CD14-positive monocyte (primary cell): Measurements from ENCODE around the gene WARS2. TPM values are rescaled to one million over a fixed set of nuclear protein-coding genes. Genes with fewer than 3 reads are reported as not detected.

Experiments used
- DNase-seq, 3 donors: peaks; one replicate each; pipeline ENCODE4 v3.0.0-alpha.2; 2011 to 2022
- H2AFZ ChIP-seq: 2 replicates; pipeline ENCODE4 v1.6.0; 2012; ENCODE audit warnings: mild to moderate bottlenecking, low read depth, low read length, inconsistent platforms; ENCODE audit not compliant: insufficient read depth, poor library complexity, severe bottlenecking
- H3K27ac ChIP-seq, 2 donors: 1 replicate in 1 of 2; 2 replicates in 1 of 2; pipeline ENCODE4 v1.5.1; 2012 to 2013; ENCODE audit warnings: low read length in 2 of 2, control low read depth in 1 of 2, inconsistent platforms in 1 of 2, low read depth in 1 of 2, mild to moderate bottlenecking in 1 of 2
- H3K27me3 ChIP-seq, 2 donors: one replicate each; pipeline versions ENCODE4 v1.6.0 to v1.6.1; 2011 to 2013; ENCODE audit warnings: low read length in 2 of 2; ENCODE audit not compliant: control insufficient read depth in 2 of 2, insufficient read depth in 2 of 2
- H3K36me3 ChIP-seq, 2 donors: replicated peaks in 1 of 2; 1 replicate in 1 of 2; 2 replicates in 1 of 2; pipeline versions ENCODE4 v1.5.1 to v1.6.1; 2012 to 2013; ENCODE audit warnings: low read length in 2 of 2, control low read depth in 1 of 2, inconsistent platforms in 1 of 2, mild to moderate bottlenecking in 1 of 2; ENCODE audit not compliant: insufficient read depth in 2 of 2, control insufficient read depth in 1 of 2
- H3K4me1 ChIP-seq, 2 donors: 1 replicate in 1 of 2; 2 replicates in 1 of 2; pipeline versions ENCODE4 v1.5.1 to v1.6.1; 2012 to 2013; ENCODE audit warnings: low read length in 2 of 2, control low read depth in 1 of 2, inconsistent platforms in 1 of 2, mild to moderate bottlenecking in 1 of 2, moderate library complexity in 1 of 2; ENCODE audit not compliant: insufficient read depth in 2 of 2, control insufficient read depth in 1 of 2
- H3K4me2 ChIP-seq: replicated peaks from 2 replicates; pipeline ENCODE3; 2012; ENCODE audit warnings: low read length, moderate library complexity, mild to moderate bottlenecking; ENCODE audit not compliant: poor library complexity, severe bottlenecking; ENCODE audit errors: extremely low read depth
- H3K4me3 ChIP-seq, 3 experiments: fragments of 200-600 bp in 1 of 3; sonication (generic) in 1 of 3; replicated peaks in 1 of 3; 1 replicate in 2 of 3; 2 replicates in 1 of 3; pipeline ENCODE4 v1.5.1; 2011 to 2013; ENCODE audit warnings: low read length in 3 of 3, mild to moderate bottlenecking in 3 of 3, control low read depth in 2 of 3, low read depth in 2 of 3, inconsistent platforms in 1 of 3, moderate library complexity in 1 of 3
- H3K79me2 ChIP-seq: 2 replicates; pipeline ENCODE4 v1.6.0; 2012; ENCODE audit warnings: mild to moderate bottlenecking, control low read depth, inconsistent platforms, low read length, moderate library complexity; ENCODE audit not compliant: insufficient read depth
- H3K9ac ChIP-seq: 2 replicates; pipeline ENCODE4 v1.6.0; 2017; ENCODE audit warnings: low read length, mild to moderate bottlenecking; ENCODE audit not compliant: insufficient read depth, poor library complexity, severe bottlenecking
- H3K9me3 ChIP-seq, 2 donors: replicated peaks in 1 of 2; 1 replicate in 1 of 2; 2 replicates in 1 of 2; pipeline versions ENCODE4 v1.5.1 to v1.6.1; 2012 to 2013; ENCODE audit warnings: low read length in 2 of 2, control low read depth in 1 of 2; ENCODE audit not compliant: control insufficient read depth in 1 of 2, insufficient read depth in 1 of 2
- H4K20me1 ChIP-seq: 2 replicates; pipeline ENCODE4 v1.6.0; 2012; ENCODE audit warnings: mild to moderate bottlenecking, low read length, control low read depth, moderate library complexity; ENCODE audit not compliant: insufficient read depth
- H3K27ac Mint-ChIP-seq, 7 donors: one replicate each; pipeline ENCODE4 v1.8.0; 2020; ENCODE audit warnings: mild to moderate bottlenecking in 7 of 7, mixed read lengths in 7 of 7, moderate library complexity in 6 of 7, inconsistent platforms in 2 of 7
- H3K27me3 Mint-ChIP-seq, 3 donors: one replicate each; pipeline ENCODE4 v1.8.0; 2021 to 2022; ENCODE audit warnings: low read depth in 3 of 3, mild to moderate bottlenecking in 3 of 3, mixed read lengths in 3 of 3, moderate library complexity in 3 of 3, inconsistent platforms in 1 of 3
- H3K36me3 Mint-ChIP-seq, 2 donors: one replicate each; pipeline ENCODE4 v1.8.0; 2020; ENCODE audit warnings: mixed read lengths in 2 of 2, inconsistent platforms in 1 of 2, mild to moderate bottlenecking in 1 of 2
- H3K4me1 Mint-ChIP-seq: one replicate; pipeline ENCODE4 v1.8.0; 2020; ENCODE audit warnings: mild to moderate bottlenecking, mixed read lengths
- H3K4me3 Mint-ChIP-seq, 2 donors: one replicate each; pipeline ENCODE4 v1.8.0; 2020; ENCODE audit warnings: mild to moderate bottlenecking in 2 of 2, mixed read lengths in 2 of 2, moderate library complexity in 1 of 2
- H3K9me3 Mint-ChIP-seq, 7 donors: one replicate each; pipeline ENCODE4 v1.8.0; 2020 to 2022; ENCODE audit warnings: mixed read lengths in 7 of 7, mild to moderate bottlenecking in 6 of 7, moderate library complexity in 6 of 7, inconsistent platforms in 2 of 7
- WGBS: methylation state at CpG from one replicate; pipeline ENCODE4 v1.1.5; 2013; ENCODE audit warnings: missing lambda C conversion rate; ENCODE audit not compliant: insufficient coverage; 5-methylcytosine and 5-hydroxymethylcytosine counted together
- intact Hi-C, 2 donors: fragments of 100-400 bp; cut with micrococcal nuclease; formaldehyde crosslinking; loops; one replicate each; pipeline versions ENCODE4 v1.15.0 to v1.15.1; 2023
- polyA plus RNA-seq, 3 donors: library from polyadenylated mRNA; depleted of rRNA in 1 of 3; unstranded in 2 of 3; stranded (reverse) in 1 of 3; fragments of 300-500 nt in 2 of 3; fragments of >200 nt in 1 of 3; fragmentation: Illumina TruSeq in 2 of 3; gene quantifications; 1 replicate in 2 of 3; 2 replicates in 1 of 3; pipeline ENCODE4 v1.2.3, GENCODE V29; 2012 to 2021
- TF ChIP-seq, protein P1 (sequence below): fragments of 200-600 bp; IDR thresholded peaks from one replicate; pipeline ENCODE4 v1.8.0; 2022; ENCODE audit warnings: antibody characterized with exemption, mild to moderate bottlenecking

WARS2 gene
- polyA plus RNA-seq, 3 donors = 4.6 to 5.1 (median 4.7) TPM

DNA sequence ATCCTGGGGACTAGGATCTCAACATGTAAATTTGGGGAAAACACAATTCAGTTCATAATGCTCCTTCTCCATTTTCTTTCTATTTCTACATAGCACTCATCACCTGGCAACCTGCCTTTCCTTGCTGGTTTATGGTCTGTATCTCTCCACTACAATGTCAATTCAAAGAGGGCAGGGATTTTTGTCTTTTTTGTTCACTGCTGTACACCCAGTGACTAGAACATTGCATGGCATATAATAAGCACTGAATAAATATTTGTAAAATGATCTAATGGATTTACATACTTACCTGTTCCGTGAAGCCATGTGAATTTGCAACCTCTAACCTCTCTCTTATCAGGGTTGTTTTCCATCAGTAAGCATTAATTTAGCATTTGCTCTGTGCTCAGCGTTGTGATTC, 124.9 kb downstream of the WARS2 start:
- no peaks in the 10 kb centered on the region for H3K79me2 ChIP-seq
- Mint-ChIP-seq H3K4me1 (no peaks in the 10 kb centered on the region), H3K27ac (no peak overlapping the region), H3K4me3 (no peak overlapping the region), H3K9me3 (peaks cover 0 to 12% (median 5%) of the 10 kb centered on the region in 7 donors), H3K27me3 (peaks cover 6 to 19% (median 13%) of the 10 kb centered on the region in 3 donors), H3K36me3 (peaks cover 0 to 2% of the 10 kb centered on the region in 2 donors)
- H3K27ac ChIP-seq = no peak overlapping the region
- DNase-seq = no peak
- H3K9me3 ChIP-seq = peaks cover 0 to 1% of the 10 kb centered on the region in 2 donors
- no peaks in the 10 kb centered on the region for H4K20me1 ChIP-seq
- no peak overlapping the region for H2AFZ ChIP-seq
- no peak overlapping the region for H3K4me3 ChIP-seq
- TF ChIP-seq, protein P1, sequence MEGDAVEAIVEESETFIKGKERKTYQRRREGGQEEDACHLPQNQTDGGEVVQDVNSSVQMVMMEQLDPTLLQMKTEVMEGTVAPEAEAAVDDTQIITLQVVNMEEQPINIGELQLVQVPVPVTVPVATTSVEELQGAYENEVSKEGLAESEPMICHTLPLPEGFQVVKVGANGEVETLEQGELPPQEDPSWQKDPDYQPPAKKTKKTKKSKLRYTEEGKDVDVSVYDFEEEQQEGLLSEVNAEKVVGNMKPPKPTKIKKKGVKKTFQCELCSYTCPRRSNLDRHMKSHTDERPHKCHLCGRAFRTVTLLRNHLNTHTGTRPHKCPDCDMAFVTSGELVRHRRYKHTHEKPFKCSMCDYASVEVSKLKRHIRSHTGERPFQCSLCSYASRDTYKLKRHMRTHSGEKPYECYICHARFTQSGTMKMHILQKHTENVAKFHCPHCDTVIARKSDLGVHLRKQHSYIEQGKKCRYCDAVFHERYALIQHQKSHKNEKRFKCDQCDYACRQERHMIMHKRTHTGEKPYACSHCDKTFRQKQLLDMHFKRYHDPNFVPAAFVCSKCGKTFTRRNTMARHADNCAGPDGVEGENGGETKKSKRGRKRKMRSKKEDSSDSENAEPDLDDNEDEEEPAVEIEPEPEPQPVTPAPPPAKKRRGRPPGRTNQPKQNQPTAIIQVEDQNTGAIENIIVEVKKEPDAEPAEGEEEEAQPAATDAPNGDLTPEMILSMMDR = no peak
- intact Hi-C loops = no loop called here
- H3K36me3 ChIP-seq = no peaks in the 10 kb centered on the region
- no CpG with 5 or more reads among the region's 2 CpGs for WGBS
- H3K27me3 ChIP-seq = peaks cover 16 to 19% of the 10 kb centered on the region in 2 donors
- H3K4me2 ChIP-seq = no peak overlapping the region
- H3K9ac ChIP-seq = no peak overlapping the region
- no peaks in the 10 kb centered on the region for H3K4me1 ChIP-seq

DNA sequence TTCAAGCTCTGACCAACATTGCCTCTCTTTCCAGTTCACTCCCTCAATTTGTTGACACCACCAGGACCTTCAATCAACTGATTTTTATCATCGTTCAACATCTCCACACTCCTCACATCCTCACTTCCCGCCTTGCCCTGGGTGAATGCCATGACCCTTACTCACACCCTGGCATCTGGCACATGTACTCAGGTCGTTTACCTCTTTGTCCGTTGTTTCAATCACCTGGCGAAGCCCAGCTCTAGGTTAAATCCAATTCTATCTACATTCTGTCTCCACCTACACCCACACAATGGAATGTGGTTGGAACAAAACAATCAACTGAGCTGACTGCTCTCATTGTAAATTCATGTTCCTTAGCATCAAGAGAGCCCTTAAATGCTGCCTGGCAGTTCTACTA, 128.1 kb downstream of the WARS2 start:
- TF ChIP-seq, protein P1 = no peak
- H3K27ac ChIP-seq = no peak overlapping the region
- H2AFZ ChIP-seq = no peak overlapping the region
- Mint-ChIP-seq H3K27ac (no peak overlapping the region), H3K4me1 (peaks cover 10% of the 10 kb centered on the region), H3K9me3 (peaks cover 0 to 13% (median 4%) of the 10 kb centered on the region in 7 donors), H3K27me3 (peaks cover 34 to 49% (median 41%) of the 10 kb centered on the region in 3 donors), H3K4me3 (peak overlapping the region in 1 of 2 donors; percentile 18), H3K36me3 (peaks cover 0 to 3% of the 10 kb centered on the region in 2 donors)
- intact Hi-C loops = no loop called here
- H3K4me2 ChIP-seq = no peak overlapping the region
- H3K9me3 ChIP-seq = peaks cover 0 to 2% of the 10 kb centered on the region in 2 donors
- H3K4me3 ChIP-seq = no peak overlapping the region
- peaks cover 46 to 51% of the 10 kb centered on the region in 2 donors for H3K27me3 ChIP-seq
- H4K20me1 ChIP-seq = no peaks in the 10 kb centered on the region
- peaks cover 11 to 14% of the 10 kb centered on the region in 2 donors for H3K4me1 ChIP-seq
- WGBS = 90% methylated on average over 2 of the region's 5 CpGs
- no peaks in the 10 kb centered on the region for H3K79me2 ChIP-seq
- no peak for DNase-seq
- H3K36me3 ChIP-seq = no peaks in the 10 kb centered on the region
- no peak overlapping the region for H3K9ac ChIP-seq
